PC-9 (cell line): ENCODE results near the gene ADSL.

Experiments used
- CTCF ChIP-seq: fragments of 200-600 bp; sonication (generic); conservative IDR thresholded peaks from 2 replicates; pipeline ENCODE4 v1.6.1; 2017; ENCODE audit warnings: mixed run types, antibody characterized with exemption, mild to moderate bottlenecking, moderate library complexity
- EZH2 ChIP-seq: fragments of 200-600 bp; sonication (generic); IDR thresholded peaks from 2 replicates; pipeline ENCODE4 v1.8.0; 2017; ENCODE audit warnings: antibody characterized with exemption, low read depth

- TF ChIP-seq CTCF (no peak), EZH2 (no peak)
Measured at GRCh38 chr22:40418366-40419201, 72.3 kb downstream of the ADSL start.
